Heart left ventricle (tissue), 16 donors: Measurements from ENCODE around the gene DSC3. TPM values are rescaled to one million over a fixed set of nuclear protein-coding genes. Genes with fewer than 3 reads are reported as not detected.

ENCODE experiments used
- ATAC-seq, 4 donors: fragments of 200-7000 bp; cut with Tn5 transposase; one replicate each; pipeline ENCODE4 v1.9.1; 2020 to 2022; ENCODE audit warnings: moderate library complexity in 4 of 4, mild to moderate bottlenecking in 3 of 4, moderate number of reproducible peaks in 1 of 4
- DNase-seq, 5 donors: peaks; one replicate each; pipeline ENCODE4 v3.0.0-alpha.2; 2020
- H3K27ac ChIP-seq, 12 donors: fragments of 200-600 bp; sonication (generic) in 4 of 12; one replicate each; pipeline versions ENCODE4 v1.5.0 to v1.8.0; 2016 to 2022; ENCODE audit warnings: mild to moderate bottlenecking in 2 of 12
- H3K27me3 ChIP-seq, 9 donors: fragments of 200-600 bp; sonication (generic) in 2 of 9; one replicate each; pipeline versions ENCODE4 v1.5.1 to v1.8.0; 2016 to 2022; ENCODE audit warnings: mild to moderate bottlenecking in 3 of 9
- H3K36me3 ChIP-seq, 9 donors: fragments of 200-600 bp; sonication (generic) in 2 of 9; one replicate each; pipeline versions ENCODE4 v1.5.0 to v1.8.0; 2018 to 2022; ENCODE audit warnings: mild to moderate bottlenecking in 2 of 9
- H3K4me1 ChIP-seq, 12 donors: fragments of 200-600 bp; sonication (generic) in 4 of 12; one replicate each; pipeline versions ENCODE4 v1.5.0 to v1.8.0; 2016 to 2022; ENCODE audit warnings: mild to moderate bottlenecking in 3 of 12
- H3K4me3 ChIP-seq, 12 donors: fragments of 200-600 bp; sonication (generic) in 4 of 12; one replicate each; pipeline versions ENCODE4 v1.5.0 to v1.8.0; 2017 to 2022; ENCODE audit warnings: mild to moderate bottlenecking in 9 of 12, moderate library complexity in 4 of 12
- H3K9me3 ChIP-seq, 12 donors: fragments of 200-600 bp; sonication (generic) in 4 of 12; one replicate each; pipeline versions ENCODE4 v1.5.0 to v1.8.0; 2016 to 2022; ENCODE audit warnings: mild to moderate bottlenecking in 1 of 12
- CTCF ChIP-seq, 12 donors: fragments of 200-600 bp; sonication (generic) in 4 of 12; IDR thresholded peaks; one replicate each; pipeline versions ENCODE4 v1.5.0 to v1.8.0; 2018 to 2022; ENCODE audit warnings: antibody characterized with exemption in 12 of 12, mild to moderate bottlenecking in 5 of 12
- POLR2A ChIP-seq, 2 donors: fragments of 450-650 bp; IDR thresholded peaks; one replicate each; pipeline ENCODE4 v1.6.1; 2017; ENCODE audit warnings: antibody characterized with exemption in 2 of 2, mild to moderate bottlenecking in 2 of 2, moderate library complexity in 2 of 2
- whole genome bisulfite sequencing, 4 donors: extraction: QIAGEN DNeasy Blood & Tissue Kit in 2 of 4; methylation state at CpG; one replicate each; pipeline versions ENCODE4 v1.1.5 to v1.1.7; 2013 to 2018; 5-methylcytosine and 5-hydroxymethylcytosine counted together
- intact Hi-C, 10 donors: fragments of 100-400 bp; cut with DNase I; formaldehyde crosslinking; loops; one replicate each; pipeline versions ENCODE4 v1.11.1 to v1.14.2; 2022
- polyA plus RNA-seq, 2 donors: library from polyadenylated mRNA; stranded (reverse); fragments of 200-250 nt; gene quantifications; one replicate each; pipeline ENCODE4 v1.2.3, GENCODE V29; 2013
- total RNA-seq, 9 donors: library from RNA; depleted of rRNA in 2 of 9; stranded (reverse); fragments of >200 nt in 2 of 9; fragmentation: NEBNext Ultra II Directional in 3 of 9; extraction: Animal tissue kit (Norgen Biotek cat#: 25700) in 3 of 9; gene quantifications; one replicate each; pipeline versions ENCODE4 v1.1.0 to v1.2.4, GENCODE V29; 2016 to 2023
- donor health status: ischemic (EF 13 %, LVEDD 7.1; RV severe dilation, severe dysfunction).
- donor health status: healthy with polysubstance abuse.
- donor health status: DM: no; HTN: yes; CAD: no.
- donor health status: DM: no; HTN: no; CAD: no.
- donor health status: ischemic (EF 25% LVEDD 6.9; RV normal size, moderate dysfunction).
- donor health status: ischemic (EF 25% LVEDD 5.7; RV mildly dilated, moderate dysfunction).
- donor health status: healthy.
- donor health status: DM: yes; HTN: yes; CAD: no.
- donor health status: ischemic (EF 35%, LVEDD 5.7; RV mildly dilated, moderate dysfunction).
- donor health status: nonischemic (EF 11% LVEDD 7.7; RV severe dilation, severe dysfunction).
- donor health status: DM: yes; HTN: yes; CAD: no.
- donor health status: PGD.
- donor health status: ischemic (EF 29% LVEDD 5.4; RV normal size, mild dysfunction).
- donor health status: nonischemic (EF 23%, LVEDD 6.1; RV moderate dilation, normal function).

The DSC3 gene
- total and polyA plus RNA-seq, 11 donors, result 0.04 to 10.9 (median 0.13) TPM; not detected in 2

- ATAC-seq (no peak), DNase-seq (no peak)
- intact Hi-C loops, result loop anchor here in 2 of 10 donors (10.0 kb wide), 2 partner anchors 513 to 733 kb away; no protein-coding TSS in a partner anchor
- H3K9me3 ChIP-seq, result no peaks in the 10 kb centered on the region
- peaks cover 0 to 3% (median 0%) of the 10 kb centered on the region in 12 donors for H3K4me1 ChIP-seq
- H3K36me3 ChIP-seq, result no peaks in the 10 kb centered on the region
- no peak overlapping the region for H3K4me3 ChIP-seq
- TF ChIP-seq CTCF (IDR thresholded peaks at IDR 0.05), result no peak
- TF ChIP-seq POLR2A (IDR thresholded peaks at IDR 0.05), result no peak
- H3K27ac ChIP-seq, result no peak overlapping the region
- no peaks in the 10 kb centered on the region for H3K27me3 ChIP-seq
- WGBS, 4 donors, result 61 to 82% (median 76%) methylated on average over 2 of the region's 2 CpGs
Measured at GRCh38 chr18:30992231-30992630, 50.3 kb downstream of the DSC3 start.

GRCh38 chr18:30991397-30991796 is 51.1 kb downstream of the DSC3 start:
- no peaks in the 10 kb centered on the region for H3K9me3 ChIP-seq
- TF ChIP-seq POLR2A (IDR thresholded peaks at IDR 0.05), result no peak
- TF ChIP-seq CTCF (IDR thresholded peaks at IDR 0.05), result no peak
- H3K4me1 ChIP-seq, result peaks cover 0 to 3% (median 0%) of the 10 kb centered on the region in 12 donors
- H3K36me3 ChIP-seq, result no peaks in the 10 kb centered on the region
- no peak overlapping the region for H3K4me3 ChIP-seq
- DNase-seq (no peak), ATAC-seq (no peak)
- 66 to 81% (median 75%) methylated on average over 5 of the region's 5 CpGs for WGBS, 4 donors
- no peaks in the 10 kb centered on the region for H3K27me3 ChIP-seq
- H3K27ac ChIP-seq, result no peak overlapping the region
- intact Hi-C loops, result loop anchor here in 2 of 10 donors (10.0 kb wide), 2 partner anchors 513 to 733 kb away; no protein-coding TSS in a partner anchor

GRCh38 chr18:30989141-30989540 is 53.4 kb downstream of the DSC3 start:
- Histone ChIP-seq H3K27ac (no peak overlapping the region), H3K27me3 (no peaks in the 10 kb centered on the region), H3K36me3 (no peaks in the 10 kb centered on the region), H3K4me1 (peaks cover 0 to 3% (median 0%) of the 10 kb centered on the region in 12 donors), H3K9me3 (no peaks in the 10 kb centered on the region), H3K4me3 (no peak overlapping the region)
- ATAC-seq (no peak), DNase-seq (no peak)
- intact Hi-C loops, result no loop called here
- WGBS, 4 donors, result 58 to 67% (median 61%) methylated on average over 1 of the region's 1 CpG
- TF ChIP-seq CTCF (IDR thresholded peaks at IDR 0.05) (no peak), POLR2A (IDR thresholded peaks at IDR 0.05) (no peak)

GRCh38 chr18:30988440-30988839 is 54.1 kb downstream of the DSC3 start:
- no peak for DNase-seq
- H3K27ac ChIP-seq, result no peak overlapping the region
- intact Hi-C loops, result no loop called here
- no peaks in the 10 kb centered on the region for H3K27me3 ChIP-seq
- H3K9me3 ChIP-seq, result no peaks in the 10 kb centered on the region
- no peaks in the 10 kb centered on the region for H3K36me3 ChIP-seq
- peak in 3 of 4 donors; percentile 62 to 80 (median 77) for ATAC-seq
- peaks cover 0 to 3% (median 0%) of the 10 kb centered on the region in 12 donors for H3K4me1 ChIP-seq
- TF ChIP-seq POLR2A (IDR thresholded peaks at IDR 0.05) (no peak), CTCF (IDR thresholded peaks at IDR 0.05) (no peak)
- 44 to 56% (median 45%) methylated on average over 4 of the region's 4 CpGs for WGBS, 4 donors
- no peak overlapping the region for H3K4me3 ChIP-seq
